Stimulated activated CD8-positive, alpha-beta memory T cell treated with anti-CD3 and anti-CD28 coated beads, Interleukin-4, amount 100 ng/mL, for 4 hours (primary cell): ENCODE measurements around the gene INSIG2.

ENCODE experiments used
- DNase-seq, 2 donors: peaks; one replicate each; pipeline ENCODE4 v3.0.0-alpha.2; 2020; ENCODE audit warnings: low read depth in 2 of 2, low spot score in 1 of 2

Gene INSIG2

GRCh38 chr2:118127250-118127649, 39.0 kb downstream of the INSIG2 start:
- no peak for DNase-seq

- DNase-seq: no peak
Measured at GRCh38 chr2:118128826-118129225, 40.6 kb downstream of the INSIG2 start.

GRCh38 chr2:118130385-118130784, 42.1 kb downstream of the INSIG2 start:
- DNase-seq: no peak

- no peak for DNase-seq
Measured at GRCh38 chr2:118131771-118132170, 43.5 kb downstream of the INSIG2 start.

GRCh38 chr2:118133916-118134315, 45.6 kb downstream of the INSIG2 start:
- no peak for DNase-seq

GRCh38 chr2:118134650-118135049, 46.4 kb downstream of the INSIG2 start:
- DNase-seq: no peak

GRCh38 chr2:118145207-118145606, 56.9 kb downstream of the INSIG2 start:
- no peak for DNase-seq

GRCh38 chr2:118145806-118146205, 57.5 kb downstream of the INSIG2 start:
- DNase-seq: no peak

- DNase-seq: no peak
Measured at GRCh38 chr2:118146315-118147283, 58.3 kb downstream of the INSIG2 start.

- DNase-seq: no peak
Measured at GRCh38 chr2:118148133-118148532, 59.9 kb downstream of the INSIG2 start.

- DNase-seq: no peak
Measured at GRCh38 chr2:118148809-118149208, 60.5 kb downstream of the INSIG2 start.

- no peak for DNase-seq
Measured at GRCh38 chr2:118150294-118150693, 62.0 kb downstream of the INSIG2 start.

GRCh38 chr2:118151831-118152230, 63.6 kb downstream of the INSIG2 start:
- DNase-seq: no peak

- no peak for DNase-seq
Measured at GRCh38 chr2:118153433-118153832, 65.2 kb downstream of the INSIG2 start.

GRCh38 chr2:118154176-118154575, 65.9 kb downstream of the INSIG2 start:
- no peak for DNase-seq
